ENCODE data around the gene ICOSLG. TPM values are rescaled to one million over a fixed set of nuclear protein-coding genes. Genes with fewer than 3 reads are reported as not detected.
"Not testable (repeated sequence)": the region's sequence is repeated elsewhere in the genome, so short reads cannot be mapped to it uniquely, and the experiment has no call there.

The ICOSLG gene
- polyA plus RNA-seq, 1 experiment, result 1.3 TPM

DNA sequence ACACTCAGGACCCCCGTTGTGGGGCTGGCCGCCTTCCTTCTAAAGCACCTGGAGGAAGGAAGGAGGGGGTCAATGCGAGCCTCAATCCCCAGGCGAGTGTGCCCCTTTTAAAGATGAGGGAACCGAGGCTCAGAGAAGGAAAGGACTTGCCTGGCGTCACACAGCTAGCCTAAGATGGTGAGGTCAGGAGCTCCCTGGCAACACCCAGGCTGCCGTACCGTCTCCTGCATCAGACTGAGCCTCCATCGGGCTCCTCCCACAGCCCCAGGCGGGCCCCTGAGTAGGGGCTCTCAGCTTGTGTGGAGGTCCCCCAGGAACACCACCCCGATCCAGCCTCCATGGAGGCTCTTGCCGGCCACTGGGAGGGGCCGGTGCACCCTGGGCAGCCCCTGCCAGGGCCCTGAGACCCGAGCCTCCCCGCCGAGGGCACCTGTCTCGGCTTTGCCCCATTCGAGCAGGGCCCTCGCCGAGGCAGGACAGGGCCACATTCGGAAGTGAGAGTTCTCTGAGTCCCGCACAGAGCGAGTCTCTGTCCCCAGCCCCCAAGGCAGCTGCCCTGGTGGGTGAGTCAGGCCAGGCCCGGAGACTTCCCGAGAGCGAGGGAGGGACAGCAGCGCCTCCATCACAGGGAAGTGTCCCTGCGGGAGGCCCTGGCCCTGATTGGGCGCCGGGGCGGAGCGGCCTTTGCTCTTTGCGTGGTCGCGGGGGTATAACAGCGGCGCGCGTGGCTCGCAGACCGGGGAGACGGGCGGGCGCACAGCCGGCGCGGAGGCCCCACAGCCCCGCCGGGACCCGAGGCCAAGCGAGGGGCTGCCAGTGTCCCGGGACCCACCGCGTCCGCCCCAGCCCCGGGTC is 44.6 kb upstream of the ICOSLG start, which contains the start of gene AIRE:
Gene AIRE (plus strand): TSS at position 739 of the 855 bp plus-strand sequence. CDS start 131 bp downstream, outside the sequence.
- H3K4me3 ChIP-seq (ENCODE audit: low read depth, low read length), result peak within 1 kb of the TSS; percentile 16; the same call in 1 of the 2 replicates

DNA sequence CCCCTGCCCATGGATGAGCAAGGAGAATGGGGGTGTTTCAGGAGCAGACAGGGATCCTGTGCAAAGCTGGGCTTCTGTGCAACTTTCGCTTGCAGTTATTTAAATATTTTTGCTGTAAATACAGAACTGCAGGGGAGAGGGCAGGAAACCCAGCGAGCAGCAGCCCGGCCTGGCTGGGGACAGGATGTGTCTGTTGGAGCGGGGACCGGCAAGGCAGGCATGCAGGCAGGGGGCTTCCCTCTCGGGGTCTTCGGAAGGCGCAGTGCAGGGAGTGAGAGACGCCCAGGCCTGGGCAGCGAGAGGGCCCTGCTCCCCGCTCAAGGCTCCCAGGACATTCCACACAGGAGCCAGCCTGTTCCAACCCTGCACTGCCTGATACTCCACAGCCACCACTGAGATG is 43.2 kb upstream of the ICOSLG start:
- H3K36me3 ChIP-seq (ENCODE audit: control insufficient read depth, insufficient read depth, low read length), result no peaks in the 10 kb centered on the region
- H3K27me3 ChIP-seq (ENCODE audit: control insufficient read depth, insufficient read depth, low read length), result peaks cover 1% of the 10 kb centered on the region
- no peak for DNase-seq (ENCODE audit: low read depth)
- no peak overlapping the region for H3K4me3 ChIP-seq (ENCODE audit: low read depth, low read length)
- TF ChIP-seq, protein P1, sequence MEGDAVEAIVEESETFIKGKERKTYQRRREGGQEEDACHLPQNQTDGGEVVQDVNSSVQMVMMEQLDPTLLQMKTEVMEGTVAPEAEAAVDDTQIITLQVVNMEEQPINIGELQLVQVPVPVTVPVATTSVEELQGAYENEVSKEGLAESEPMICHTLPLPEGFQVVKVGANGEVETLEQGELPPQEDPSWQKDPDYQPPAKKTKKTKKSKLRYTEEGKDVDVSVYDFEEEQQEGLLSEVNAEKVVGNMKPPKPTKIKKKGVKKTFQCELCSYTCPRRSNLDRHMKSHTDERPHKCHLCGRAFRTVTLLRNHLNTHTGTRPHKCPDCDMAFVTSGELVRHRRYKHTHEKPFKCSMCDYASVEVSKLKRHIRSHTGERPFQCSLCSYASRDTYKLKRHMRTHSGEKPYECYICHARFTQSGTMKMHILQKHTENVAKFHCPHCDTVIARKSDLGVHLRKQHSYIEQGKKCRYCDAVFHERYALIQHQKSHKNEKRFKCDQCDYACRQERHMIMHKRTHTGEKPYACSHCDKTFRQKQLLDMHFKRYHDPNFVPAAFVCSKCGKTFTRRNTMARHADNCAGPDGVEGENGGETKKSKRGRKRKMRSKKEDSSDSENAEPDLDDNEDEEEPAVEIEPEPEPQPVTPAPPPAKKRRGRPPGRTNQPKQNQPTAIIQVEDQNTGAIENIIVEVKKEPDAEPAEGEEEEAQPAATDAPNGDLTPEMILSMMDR (IDR thresholded peaks at IDR 0.05; ENCODE audit: insufficient read depth, low read depth, low read length), result no peak
- CTCF ChIA-PET, result interaction anchor here (1.4 kb wide), 1 partner anchor 10 kb away, joined by 6 read pairs; no protein-coding TSS in a partner anchor
- POLR2A ChIA-PET, result no interaction called here

More for the DNA sequence above, 44.6 kb upstream of the ICOSLG start, which contains the start of gene AIRE:
- ChIA-PET POLR2A (no interaction called here), CTCF (no interaction called here)
- DNase-seq (ENCODE audit: low read depth), result no peak
- Histone ChIP-seq H3K36me3 (ENCODE audit: control insufficient read depth, insufficient read depth, low read length) (no peaks in the 10 kb centered on the region), H3K27me3 (ENCODE audit: control insufficient read depth, insufficient read depth, low read length) (peaks cover 1% of the 10 kb centered on the region)
- TF ChIP-seq, protein P1 (IDR thresholded peaks at IDR 0.05; ENCODE audit: insufficient read depth, low read depth, low read length), result no peak

DNA sequence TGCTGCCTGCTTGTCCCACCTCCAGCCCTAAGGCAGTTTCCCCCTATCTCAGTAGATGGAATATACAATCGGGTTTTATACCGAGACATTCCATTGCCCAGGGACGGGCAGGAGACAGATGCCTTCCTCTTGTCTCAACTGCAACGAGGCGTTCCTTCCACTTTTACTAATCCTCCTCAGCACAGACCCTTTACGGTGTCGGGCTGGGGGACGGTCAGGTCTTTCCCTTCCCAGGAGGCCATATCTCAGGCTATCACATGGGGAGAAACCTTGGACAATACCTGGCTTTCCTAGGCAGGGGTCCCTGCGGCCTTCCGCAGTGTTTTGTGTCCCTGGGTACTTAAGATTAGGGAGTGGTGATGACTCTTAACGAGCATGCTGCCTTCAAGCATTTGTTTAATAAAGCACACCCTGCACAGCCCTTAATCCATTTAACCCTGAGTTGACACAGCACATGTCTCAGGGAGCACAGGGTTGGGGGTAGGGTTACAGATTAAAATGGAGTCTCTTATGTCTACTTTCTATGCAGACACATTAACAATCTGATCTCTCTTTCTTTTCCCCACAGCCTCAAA is 42.6 kb upstream of the ICOSLG start:
- H3K4me3 ChIP-seq (ENCODE audit: low read depth, low read length); POLR2A ChIA-PET; DNase-seq (ENCODE audit: low read depth); H3K27me3 ChIP-seq (ENCODE audit: control insufficient read depth, insufficient read depth, low read length); H3K36me3 ChIP-seq (ENCODE audit: control insufficient read depth, insufficient read depth, low read length): not testable (repeated sequence)
- CTCF ChIA-PET, result interaction anchor here (1.4 kb wide), 1 partner anchor 9 kb away, joined by 6 read pairs; no protein-coding TSS in a partner anchor

DNA sequence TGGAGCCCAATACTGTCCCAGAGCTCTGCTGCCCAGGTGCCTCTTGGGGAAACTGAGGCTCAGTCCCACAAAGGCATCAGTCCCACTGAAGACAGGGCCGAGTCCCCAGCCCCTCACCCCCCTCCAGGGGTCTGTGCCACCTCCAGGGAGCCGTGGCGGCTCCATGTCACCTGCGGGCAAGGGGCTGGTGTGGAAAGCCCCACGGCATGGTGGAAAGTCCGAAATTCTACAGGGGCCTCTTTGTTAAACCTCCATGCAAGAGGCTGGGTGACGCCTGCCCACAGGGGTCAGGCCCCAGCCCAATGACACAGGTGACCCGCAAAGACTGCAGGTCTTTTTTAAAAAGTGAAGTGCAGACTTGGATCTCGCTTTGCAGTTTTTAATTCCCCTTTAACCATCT is 41.6 kb upstream of the ICOSLG start:
- ChIA-PET POLR2A (no interaction called here), CTCF (no interaction called here)
- Histone ChIP-seq H3K36me3 (ENCODE audit: control insufficient read depth, insufficient read depth, low read length) (no peaks in the 10 kb centered on the region), H3K27me3 (ENCODE audit: control insufficient read depth, insufficient read depth, low read length) (no peaks in the 10 kb centered on the region; the same call in 1 of the 2 replicates), H3K4me3 (ENCODE audit: low read depth, low read length) (no peak overlapping the region)
- no peak for DNase-seq (ENCODE audit: low read depth)
- TF ChIP-seq, protein P1 (IDR thresholded peaks at IDR 0.05; ENCODE audit: insufficient read depth, low read depth, low read length), result no peak

DNA sequence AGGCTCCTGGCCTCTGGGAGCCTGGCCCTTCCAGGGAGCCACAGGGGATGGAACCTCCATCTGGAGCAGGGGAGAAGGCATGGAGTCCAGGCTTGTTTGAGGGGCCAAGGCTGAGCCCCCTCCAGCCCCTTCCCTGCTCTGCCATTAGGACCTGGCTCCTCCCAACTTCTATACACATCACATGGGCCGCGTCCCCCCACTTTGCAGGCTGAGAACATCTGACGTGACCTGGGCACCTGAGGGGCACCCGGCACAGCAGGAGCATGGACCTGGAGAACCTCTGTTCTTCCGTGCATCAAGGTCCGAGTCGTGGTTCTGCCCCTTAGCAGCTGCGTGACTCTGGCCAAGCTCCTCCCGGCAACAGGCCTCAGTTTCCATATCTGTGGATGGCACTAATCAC is 41.1 kb upstream of the ICOSLG start:
- H3K4me3 ChIP-seq (ENCODE audit: low read depth, low read length), result no peak overlapping the region
- no peaks in the 10 kb centered on the region; the same call in 1 of the 2 replicates for H3K27me3 ChIP-seq (ENCODE audit: control insufficient read depth, insufficient read depth, low read length)
- TF ChIP-seq, protein P1 (IDR thresholded peaks at IDR 0.05; ENCODE audit: insufficient read depth, low read depth, low read length), result no peak
- CTCF ChIA-PET, result no interaction called here
- POLR2A ChIA-PET, result no interaction called here
- DNase-seq (ENCODE audit: low read depth), result no peak
- no peaks in the 10 kb centered on the region for H3K36me3 ChIP-seq (ENCODE audit: control insufficient read depth, insufficient read depth, low read length)

Measured in BJ (cell line).